Immature natural killer cell (primary cell): Measurements from ENCODE around the gene SLC12A8. TPM values are rescaled to one million over a fixed set of nuclear protein-coding genes. Genes with fewer than 3 reads are reported as not detected.
A peak's percentile ranks its signal among the peaks of the same experiment; 100 is the strongest.

Experiments used
- DNase-seq, 3 donors: peaks; one replicate each; pipeline ENCODE4 v3.0.0; 2022; ENCODE audit warnings: mixed read lengths in 1 of 3
- H3K27ac Mint-ChIP-seq, 6 donors: one replicate each; pipeline ENCODE4 v1.8.0; 2020; ENCODE audit warnings: mixed read lengths in 6 of 6, mild to moderate bottlenecking in 5 of 6, inconsistent platforms in 4 of 6, moderate library complexity in 3 of 6
- H3K27me3 Mint-ChIP-seq, 3 donors: one replicate each; pipeline ENCODE4 v1.8.0; 2020 to 2021; ENCODE audit warnings: low read depth in 3 of 3, mild to moderate bottlenecking in 3 of 3, mixed read lengths in 3 of 3, moderate library complexity in 3 of 3, inconsistent platforms in 1 of 3
- H3K36me3 Mint-ChIP-seq, 3 donors: one replicate each; pipeline ENCODE4 v1.8.0; 2020; ENCODE audit warnings: mixed read lengths in 3 of 3, inconsistent platforms in 2 of 3, mild to moderate bottlenecking in 2 of 3
- H3K4me1 Mint-ChIP-seq, 2 donors: one replicate each; pipeline ENCODE4 v1.8.0; 2020; ENCODE audit warnings: inconsistent platforms in 2 of 2, mild to moderate bottlenecking in 2 of 2, mixed read lengths in 2 of 2, moderate library complexity in 1 of 2
- H3K4me3 Mint-ChIP-seq, 5 donors: one replicate each; pipeline ENCODE4 v1.8.0; 2020; ENCODE audit warnings: mild to moderate bottlenecking in 5 of 5, mixed read lengths in 5 of 5, inconsistent platforms in 3 of 5, moderate library complexity in 3 of 5
- H3K9me3 Mint-ChIP-seq, 6 donors: one replicate each; pipeline ENCODE4 v1.8.0; 2020; ENCODE audit warnings: mild to moderate bottlenecking in 6 of 6, mixed read lengths in 6 of 6, inconsistent platforms in 4 of 6, moderate library complexity in 3 of 6
- polyA plus RNA-seq, 3 donors: library from polyadenylated mRNA; unstranded; fragments of 300-500 nt; fragmentation: Illumina TruSeq; gene quantifications; one replicate each; pipeline ENCODE4 v1.2.3, GENCODE V29; 2021

The SLC12A8 gene
- polyA plus RNA-seq, 3 donors from 2014 or later, result 0.43 to 2.8 TPM; not detected in 1

DNA sequence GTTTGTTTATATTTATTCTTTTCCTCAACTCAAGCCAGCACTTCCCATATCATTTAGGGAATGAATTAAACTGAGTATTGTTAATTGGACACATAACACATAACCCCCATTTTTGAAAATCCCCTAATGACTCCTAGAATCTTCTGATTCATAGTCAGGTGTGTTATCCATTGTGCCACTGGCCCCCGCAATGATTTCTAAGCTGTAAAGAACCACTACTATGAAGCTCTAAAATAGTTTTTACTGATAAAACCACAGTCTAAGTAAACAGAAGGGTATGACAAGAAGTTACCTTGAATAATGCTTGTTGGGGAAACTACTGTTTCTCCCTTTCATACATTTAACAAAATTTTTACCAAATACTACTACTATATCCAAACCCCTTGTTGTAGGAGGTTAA is 22.3 kb upstream of the SLC12A8 start:
- Mint-ChIP-seq H3K4me1 (peaks cover 11 to 24% of the 10 kb centered on the region in 2 donors), H3K27me3 (no peaks in the 10 kb centered on the region), H3K36me3 (peaks cover 22 to 36% (median 32%) of the 10 kb centered on the region in 3 donors), H3K9me3 (no peaks in the 10 kb centered on the region), H3K27ac (no peak overlapping the region), H3K4me3 (no peak overlapping the region)
- DNase-seq, result no peak

DNA sequence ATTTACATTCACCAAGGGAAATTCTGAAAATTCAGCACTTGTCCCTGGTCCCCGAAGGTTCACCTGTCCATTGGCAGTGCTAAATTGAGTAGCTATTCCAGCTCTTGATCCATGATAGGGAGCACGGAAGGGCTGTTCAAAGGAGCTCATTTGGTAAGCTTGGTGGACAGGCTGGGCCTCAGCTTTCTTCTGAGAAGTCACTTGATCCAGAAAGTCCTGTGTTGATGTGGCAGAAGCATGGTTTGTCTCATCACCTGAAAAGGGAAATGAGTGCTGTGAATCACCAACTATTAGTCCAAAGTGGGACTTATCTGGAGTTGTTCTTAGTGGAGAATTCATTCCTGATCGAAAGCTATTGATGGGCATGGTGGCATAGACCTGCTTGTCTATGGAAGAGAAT is 19.9 kb upstream of the SLC12A8 start:
- H3K4me3 Mint-ChIP-seq, result no peak overlapping the region
- H3K4me1 Mint-ChIP-seq, result peaks cover 0 to 11% of the 10 kb centered on the region in 2 donors
- H3K27me3 Mint-ChIP-seq, result no peaks in the 10 kb centered on the region
- H3K9me3 Mint-ChIP-seq, result no peaks in the 10 kb centered on the region
- H3K36me3 Mint-ChIP-seq, result peaks cover 22 to 37% (median 33%) of the 10 kb centered on the region in 3 donors
- H3K27ac Mint-ChIP-seq, result no peak overlapping the region
- no peak for DNase-seq

DNA sequence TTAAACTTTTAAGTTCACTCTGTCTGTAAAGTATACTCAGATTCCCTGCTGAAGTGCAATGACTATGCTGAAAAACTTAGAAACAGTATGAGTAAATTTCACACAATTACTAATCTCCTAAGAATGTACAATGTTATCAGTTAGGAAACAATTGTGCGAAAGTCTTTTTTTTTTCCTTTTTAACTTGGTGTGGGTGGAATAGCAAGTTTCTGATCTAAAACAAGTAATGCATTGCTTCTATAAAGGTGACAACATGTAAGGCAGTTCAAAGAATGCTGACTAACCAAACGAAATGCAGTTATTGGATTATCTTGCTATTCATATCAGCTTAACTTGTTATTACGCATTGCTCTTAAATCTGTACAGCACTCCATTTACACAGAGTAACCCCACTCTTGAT is 19.3 kb upstream of the SLC12A8 start:
- peaks cover 19 to 34% (median 32%) of the 10 kb centered on the region in 3 donors for H3K36me3 Mint-ChIP-seq
- H3K4me1 Mint-ChIP-seq, result peaks cover 0 to 11% of the 10 kb centered on the region in 2 donors
- H3K27ac Mint-ChIP-seq, result no peak overlapping the region
- DNase-seq, result no peak
- H3K4me3 Mint-ChIP-seq, result no peak overlapping the region
- no peaks in the 10 kb centered on the region for H3K9me3 Mint-ChIP-seq
- H3K27me3 Mint-ChIP-seq, result no peaks in the 10 kb centered on the region

DNA sequence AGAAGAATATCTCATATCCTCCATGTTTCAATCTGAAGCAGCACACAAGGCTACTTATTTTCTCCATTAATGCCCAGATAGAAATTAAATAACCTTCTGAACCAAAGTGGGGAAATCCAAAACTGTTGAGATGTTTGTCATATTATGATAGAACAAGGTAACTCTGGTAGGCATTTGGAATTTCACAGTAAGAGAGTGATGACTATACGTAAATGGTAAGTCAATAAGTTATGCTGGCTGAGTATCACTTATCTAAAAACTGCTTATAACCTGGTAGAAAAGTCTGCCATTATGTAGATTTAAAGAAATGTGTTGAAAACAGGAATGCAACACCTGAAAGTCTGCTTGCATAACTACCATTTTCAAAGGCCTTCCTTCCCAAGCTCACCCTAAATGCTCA is 17.2 kb upstream of the SLC12A8 start:
- H3K4me1 Mint-ChIP-seq, result no peaks in the 10 kb centered on the region
- no peaks in the 10 kb centered on the region for H3K27me3 Mint-ChIP-seq
- no peak for DNase-seq
- no peaks in the 10 kb centered on the region for H3K9me3 Mint-ChIP-seq
- H3K36me3 Mint-ChIP-seq, result peaks cover 11 to 25% (median 22%) of the 10 kb centered on the region in 3 donors
- H3K4me3 Mint-ChIP-seq, result no peak overlapping the region
- H3K27ac Mint-ChIP-seq, result peak overlapping the region in 1 of 6 donors; percentile 5

DNA sequence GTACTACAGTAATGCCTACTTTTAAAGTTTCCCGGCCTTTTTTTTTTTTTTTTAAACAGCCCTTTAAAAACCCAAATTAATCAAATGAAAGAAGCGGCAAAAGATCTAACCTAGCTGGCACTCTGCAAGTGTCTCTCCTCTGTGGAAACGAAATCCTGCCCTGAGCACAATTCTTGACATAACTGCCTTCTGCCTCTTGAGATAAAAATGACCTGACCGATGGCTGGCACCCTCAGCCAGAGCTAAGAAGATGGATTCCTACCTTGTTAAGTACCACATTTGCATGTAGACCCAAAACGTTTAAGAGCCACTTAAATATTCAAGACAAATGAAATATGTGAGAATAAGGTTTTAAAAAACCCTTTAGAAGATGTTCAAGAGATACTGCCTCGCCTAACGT is 16.6 kb upstream of the SLC12A8 start:
- no peaks in the 10 kb centered on the region for H3K9me3 Mint-ChIP-seq
- DNase-seq, result no peak
- peak overlapping the region in 1 of 6 donors; percentile 14 for H3K27ac Mint-ChIP-seq
- no peak overlapping the region for H3K4me3 Mint-ChIP-seq
- no peaks in the 10 kb centered on the region for H3K27me3 Mint-ChIP-seq
- H3K36me3 Mint-ChIP-seq, result peaks cover 11 to 25% (median 22%) of the 10 kb centered on the region in 3 donors
- H3K4me1 Mint-ChIP-seq, result no peaks in the 10 kb centered on the region

DNA sequence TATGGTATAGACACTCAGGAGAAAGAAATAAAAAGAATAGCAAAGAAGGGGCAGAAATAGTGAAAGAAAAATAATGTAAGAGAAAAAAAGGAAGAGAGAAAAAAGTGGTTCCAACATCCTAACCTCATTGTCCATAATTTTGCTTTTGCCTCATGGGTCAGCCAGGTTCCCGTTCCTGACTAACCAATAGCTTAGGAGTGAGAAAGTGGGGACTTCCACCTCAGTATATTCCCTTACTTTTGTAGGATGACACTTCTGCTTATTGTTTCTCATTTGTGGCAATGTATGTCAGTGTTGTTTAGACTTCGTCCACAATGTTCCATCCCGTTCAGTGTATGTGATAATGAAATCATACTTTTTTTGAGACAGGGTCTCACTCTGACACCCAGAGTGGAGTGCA is 9.3 kb upstream of the SLC12A8 start:
- Mint-ChIP-seq H3K4me1 (peaks cover 22 to 34% of the 10 kb centered on the region in 2 donors), H3K4me3 (no peak overlapping the region), H3K27me3 (peaks cover 0 to 4% (median 2%) of the 10 kb centered on the region in 3 donors), H3K9me3 (no peaks in the 10 kb centered on the region), H3K36me3 (peaks cover 0 to under 1% (median 0%) of the 10 kb centered on the region in 3 donors), H3K27ac (no peak overlapping the region)
- DNase-seq, result no peak

DNA sequence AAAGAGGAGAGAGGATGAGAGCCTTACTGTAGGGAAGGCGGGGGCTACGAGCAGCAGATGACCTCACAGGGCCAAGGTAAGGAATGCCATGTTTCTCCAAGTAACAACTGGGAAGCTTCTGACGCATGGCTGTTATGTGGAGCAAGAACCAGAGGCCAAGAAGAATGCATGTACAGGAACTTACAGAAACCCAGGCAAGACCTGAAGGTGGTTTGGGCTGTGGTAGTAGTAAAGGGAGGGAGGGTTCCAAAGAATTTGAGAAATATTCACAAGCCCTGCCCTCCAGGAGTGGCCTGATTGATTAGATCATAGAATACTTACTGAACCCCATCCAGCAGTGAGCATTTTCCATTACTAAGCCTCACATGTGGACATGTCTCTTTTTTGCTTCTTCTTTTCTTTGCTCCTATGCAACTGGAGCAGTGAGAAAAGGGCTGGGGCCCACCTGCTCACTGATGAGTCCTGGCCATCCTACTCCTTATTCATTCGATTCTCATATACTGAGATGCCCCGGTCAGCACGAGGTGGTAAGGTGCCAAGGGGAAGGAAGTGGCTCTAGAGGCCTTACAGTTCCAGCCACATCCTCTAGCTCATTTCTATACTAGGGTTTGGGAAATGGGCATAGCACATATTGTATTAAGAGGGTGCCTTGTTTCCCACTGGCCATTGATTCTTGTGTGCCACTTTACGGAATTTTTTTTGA is 8.3 kb upstream of the SLC12A8 start:
- Mint-ChIP-seq H3K4me3 (peak overlapping the region in 4 of 5 donors; percentile 32 to 61 (median 53)), H3K9me3 (no peaks in the 10 kb centered on the region), H3K27me3 (peaks cover 0 to 4% (median 2%) of the 10 kb centered on the region in 3 donors), H3K27ac (peak overlapping the region in 1 of 6 donors; percentile 58), H3K36me3 (no peaks in the 10 kb centered on the region), H3K4me1 (peaks cover 22 to 34% of the 10 kb centered on the region in 2 donors)
- DNase-seq, result no peak

DNA sequence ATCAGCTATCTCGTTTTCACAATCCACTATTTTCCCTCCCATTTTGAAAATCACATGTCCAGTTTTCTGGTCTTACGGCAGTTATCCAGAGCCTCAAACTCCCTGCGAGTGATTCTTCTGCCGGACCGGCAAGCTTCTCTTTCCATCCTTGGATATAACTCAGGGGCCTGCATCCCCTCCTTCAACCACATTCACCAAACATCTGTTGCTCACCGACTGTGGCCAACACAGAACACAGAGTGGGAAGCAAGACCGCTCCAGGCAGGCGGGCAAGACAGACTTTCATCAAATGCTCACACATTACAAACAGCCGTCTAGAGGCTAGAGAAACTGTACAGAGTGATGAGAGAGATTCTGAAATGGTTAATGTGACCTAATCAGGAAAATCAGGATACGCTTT is 7.6 kb upstream of the SLC12A8 start:
- Mint-ChIP-seq H3K36me3 (no peaks in the 10 kb centered on the region), H3K9me3 (no peaks in the 10 kb centered on the region), H3K27ac (peak overlapping the region in 1 of 6 donors; percentile 36), H3K4me3 (peak overlapping the region in 1 of 5 donors; percentile 58), H3K27me3 (peaks cover 0 to 4% (median 2%) of the 10 kb centered on the region in 3 donors), H3K4me1 (peaks cover 22 to 36% of the 10 kb centered on the region in 2 donors)
- DNase-seq, result no peak

DNA sequence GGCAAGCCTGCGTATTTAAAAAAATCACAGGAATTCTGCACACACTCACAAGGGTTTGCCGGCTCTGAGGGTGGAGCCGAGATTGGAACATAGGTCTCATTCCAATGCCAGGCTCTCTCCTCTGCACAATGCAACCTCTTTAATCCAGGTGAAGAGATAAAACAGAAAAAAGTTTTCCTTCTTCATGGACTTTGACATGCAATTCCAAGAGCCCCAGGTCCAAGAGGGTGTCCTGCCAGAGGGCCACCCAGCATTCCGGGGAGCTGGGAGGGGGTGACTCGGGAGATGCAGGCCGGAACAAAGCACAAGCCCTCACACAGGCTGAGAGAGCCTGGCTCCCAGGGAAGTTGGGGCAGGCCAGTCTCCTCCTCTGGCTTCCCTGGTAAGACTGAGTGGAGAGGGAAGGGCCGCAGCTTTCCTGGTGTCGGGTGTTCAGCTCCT is 6.7 kb upstream of the SLC12A8 start:
- peaks cover 2 to 4% (median 3%) of the 10 kb centered on the region in 3 donors for H3K27me3 Mint-ChIP-seq
- H3K36me3 Mint-ChIP-seq, result no peaks in the 10 kb centered on the region
- H3K9me3 Mint-ChIP-seq, result no peaks in the 10 kb centered on the region
- H3K4me1 Mint-ChIP-seq, result peaks cover 31 to 45% of the 10 kb centered on the region in 2 donors
- H3K4me3 Mint-ChIP-seq, result no peak overlapping the region
- DNase-seq, result no peak
- H3K27ac Mint-ChIP-seq, result no peak overlapping the region

DNA sequence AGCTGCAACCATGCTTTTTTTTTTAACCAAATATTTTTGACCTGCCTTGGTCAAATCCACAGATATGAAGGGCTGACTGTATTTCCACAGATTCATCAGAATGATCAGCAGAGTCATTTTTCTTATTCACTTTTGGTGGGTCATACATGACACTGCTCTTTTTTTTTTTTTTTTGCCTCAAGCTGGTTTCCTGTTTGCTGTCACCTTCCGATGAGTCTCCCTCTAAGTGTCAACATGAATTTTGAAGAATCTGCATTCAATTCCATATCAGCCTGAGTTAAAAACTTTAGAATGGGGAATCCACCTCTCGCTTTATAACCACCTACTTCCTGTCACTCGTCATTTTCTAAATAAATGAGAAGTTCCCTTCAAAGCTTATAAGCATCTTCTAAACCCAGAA is 2.2 kb upstream of the SLC12A8 start:
- peaks cover 4 to 13% (median 12%) of the 10 kb centered on the region in 3 donors for H3K27me3 Mint-ChIP-seq
- peak; percentile 15 to 40 (median 26) for DNase-seq
- no peaks in the 10 kb centered on the region for H3K9me3 Mint-ChIP-seq
- H3K4me1 Mint-ChIP-seq, result peaks cover 20 to 27% of the 10 kb centered on the region in 2 donors
- no peaks in the 10 kb centered on the region for H3K36me3 Mint-ChIP-seq
- peak overlapping the region; percentile 9 to 74 (median 56) for H3K4me3 Mint-ChIP-seq
- H3K27ac Mint-ChIP-seq, result peak overlapping the region in 1 of 6 donors; percentile 6

DNA sequence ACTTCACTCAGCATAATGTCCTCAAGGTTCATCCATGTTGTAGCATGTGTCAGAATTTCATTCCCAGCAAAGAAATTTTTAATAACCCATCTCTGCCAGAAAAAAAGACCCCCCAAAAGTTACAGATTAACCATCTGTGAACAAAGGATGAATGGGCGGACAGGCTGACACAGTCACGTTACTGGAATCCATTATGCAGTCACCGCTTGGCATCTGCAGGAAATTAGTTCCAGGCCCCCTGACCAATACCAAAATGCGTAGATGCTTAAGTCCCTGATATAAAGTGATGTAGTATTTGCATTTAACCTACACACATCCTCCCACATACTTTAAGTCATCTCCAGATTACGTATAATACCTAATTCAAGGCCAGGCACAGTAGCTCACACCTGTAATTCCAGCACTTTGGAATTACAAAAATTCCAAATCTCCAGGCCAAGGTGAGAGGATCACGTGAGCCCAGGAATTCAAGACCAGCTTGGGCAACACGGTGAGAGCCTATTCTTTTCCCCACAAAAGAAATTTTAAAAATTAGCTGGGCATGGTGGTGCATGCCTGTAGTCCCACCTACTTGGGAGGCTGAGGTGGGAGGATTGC is 1.5 kb upstream of the SLC12A8 start:
- peaks cover 20 to 22% of the 10 kb centered on the region in 2 donors for H3K4me1 Mint-ChIP-seq
- H3K4me3 Mint-ChIP-seq, result peak overlapping the region in 3 of 5 donors; percentile 36 to 72 (median 56)
- H3K9me3 Mint-ChIP-seq, result no peaks in the 10 kb centered on the region
- H3K36me3 Mint-ChIP-seq, result no peaks in the 10 kb centered on the region
- no peak for DNase-seq
- H3K27me3 Mint-ChIP-seq, result peaks cover 4 to 13% (median 12%) of the 10 kb centered on the region in 3 donors
- H3K27ac Mint-ChIP-seq, result peak overlapping the region in 1 of 6 donors; percentile 27

DNA sequence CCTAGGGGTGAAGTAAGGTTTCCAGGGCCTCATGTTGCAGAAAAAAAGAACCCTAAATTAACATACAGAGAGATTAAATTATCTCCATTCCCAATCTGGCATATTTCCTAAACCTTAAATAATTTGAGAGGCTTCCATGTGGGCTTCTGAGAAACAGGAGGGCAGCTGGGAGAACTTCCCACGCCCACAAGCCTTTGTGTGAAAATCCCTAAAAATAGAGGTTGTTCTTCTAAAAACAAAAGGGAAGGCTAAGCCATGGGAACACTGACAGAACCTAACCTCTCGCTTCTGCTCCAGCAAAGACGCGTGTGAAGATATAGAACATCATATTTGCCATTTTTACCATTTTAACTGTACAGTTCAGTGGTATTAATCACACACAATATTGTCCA is 812 bp upstream of the SLC12A8 start:
- no peaks in the 10 kb centered on the region for H3K9me3 Mint-ChIP-seq
- peak overlapping the region in 2 of 5 donors; percentile 42 to 46 for H3K4me3 Mint-ChIP-seq
- no peak overlapping the region for H3K27ac Mint-ChIP-seq
- H3K27me3 Mint-ChIP-seq, result peaks cover 4 to 15% (median 12%) of the 10 kb centered on the region in 3 donors
- no peak for DNase-seq
- H3K4me1 Mint-ChIP-seq, result peaks cover 20 to 22% of the 10 kb centered on the region in 2 donors
- H3K36me3 Mint-ChIP-seq, result no peaks in the 10 kb centered on the region

DNA sequence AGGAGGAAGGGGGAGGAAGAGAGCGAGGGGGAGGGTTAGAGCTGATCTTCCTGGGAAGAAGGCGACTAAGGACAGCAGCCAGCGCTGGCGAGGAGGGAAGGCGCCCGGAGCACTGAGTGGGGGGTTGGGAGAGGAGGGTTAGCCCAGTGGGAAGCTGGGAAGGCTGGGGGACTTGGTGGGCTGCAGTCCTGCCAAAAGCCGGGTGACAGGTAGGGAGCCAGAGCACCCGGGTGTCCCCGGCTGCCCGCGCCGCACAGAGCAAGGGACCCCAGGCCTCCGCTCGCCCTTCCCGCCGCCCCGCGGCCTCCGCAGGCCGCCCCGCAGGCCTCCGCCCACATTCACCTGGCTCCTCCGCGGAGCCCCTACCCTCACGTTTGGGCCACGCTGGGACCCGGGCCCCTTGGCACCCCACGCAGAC is 448 bp downstream of the SLC12A8 start:
- Mint-ChIP-seq H3K4me3 (peak overlapping the region in 2 of 5 donors; percentile 25 to 65), H3K27me3 (peaks cover 2 to 18% (median 12%) of the 10 kb centered on the region in 3 donors), H3K9me3 (no peaks in the 10 kb centered on the region), H3K27ac (no peak overlapping the region), H3K4me1 (peaks cover 20 to 22% of the 10 kb centered on the region in 2 donors), H3K36me3 (no peaks in the 10 kb centered on the region)
- no peak for DNase-seq

DNA sequence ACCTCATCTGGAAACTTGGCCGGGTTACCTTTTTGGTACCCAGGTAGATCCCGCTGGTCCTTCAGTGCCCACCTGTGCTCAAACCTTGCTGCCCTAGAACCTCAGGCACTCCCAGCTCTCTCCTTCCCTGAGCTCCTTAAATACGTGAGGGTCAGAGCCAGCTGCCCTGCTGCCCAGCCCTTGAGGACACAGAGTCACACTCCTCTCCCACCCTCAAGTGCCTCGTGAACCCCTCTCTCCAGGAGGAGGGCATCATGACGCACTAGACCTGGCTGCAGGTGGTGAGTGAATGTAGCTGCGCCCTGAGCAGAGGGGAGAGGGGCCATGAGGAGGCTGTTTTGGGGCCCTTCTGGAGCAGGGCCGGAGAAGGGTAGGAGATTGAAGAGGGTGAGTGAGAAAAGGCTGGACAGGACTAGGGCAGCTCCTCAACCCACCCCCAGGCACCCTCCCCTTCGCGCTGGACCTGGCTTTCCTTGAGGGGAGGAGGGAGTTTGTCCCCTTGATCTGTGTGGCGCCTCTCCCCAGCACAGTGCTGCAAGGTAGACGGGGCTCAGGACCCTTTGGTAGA is 941 bp downstream of the SLC12A8 start:
- no peak overlapping the region for H3K27ac Mint-ChIP-seq
- H3K4me3 Mint-ChIP-seq, result peak overlapping the region in 2 of 5 donors; percentile 25 to 65
- peaks cover 20 to 22% of the 10 kb centered on the region in 2 donors for H3K4me1 Mint-ChIP-seq
- no peaks in the 10 kb centered on the region for H3K9me3 Mint-ChIP-seq
- peaks cover 2 to 18% (median 12%) of the 10 kb centered on the region in 3 donors for H3K27me3 Mint-ChIP-seq
- H3K36me3 Mint-ChIP-seq, result no peaks in the 10 kb centered on the region
- no peak for DNase-seq
